NB4 (cell line): ENCODE results near the gene PMF1.

Source experiments
- CTCF ChIP-seq: IDR thresholded peaks from one replicate; pipeline ENCODE4 v1.5.1; 2012; ENCODE audit warnings: low read depth, low read length
- POLR2A ChIP-seq: IDR thresholded peaks from 2 replicates; pipeline ENCODE4 v1.6.1; 2011; ENCODE audit warnings: mild to moderate bottlenecking; ENCODE audit not compliant: insufficient read length; ENCODE audit errors: extremely low read depth

DNA sequence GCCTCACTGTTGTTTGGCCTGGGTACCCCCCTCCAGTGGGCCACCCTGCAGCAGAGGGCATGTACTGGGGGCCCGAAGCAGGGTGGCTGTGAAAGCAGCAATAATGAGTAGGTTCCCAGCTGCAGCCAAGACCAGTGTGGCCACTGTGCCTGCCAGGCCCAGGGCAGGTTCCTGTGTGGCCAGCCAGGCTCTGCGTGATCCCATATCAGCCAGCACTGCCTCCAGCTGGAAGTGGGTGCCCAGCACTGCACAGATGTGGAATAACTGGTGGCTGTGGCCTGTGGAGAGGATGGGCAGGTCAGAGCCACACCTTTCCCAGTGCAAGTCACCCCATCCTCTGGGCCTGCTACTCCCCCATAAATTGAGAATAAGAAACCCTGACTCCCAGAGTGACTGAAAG lies 31.3 kb downstream of the PMF1 start:
- no peak for TF ChIP-seq POLR2A
- no peak for TF ChIP-seq CTCF
